Smooth muscle cell (in vitro differentiated cells): ENCODE results near the gene TRAPPC2L. TPM values are rescaled to one million over a fixed set of nuclear protein-coding genes. Genes with fewer than 3 reads are reported as not detected.

Experiments used
- DNase-seq: peaks from one replicate; lab custom pipeline; 2025; ENCODE audit not compliant: unreplicated experiment; lab: John Stamatoyannopoulos, UW
- H2AFZ ChIP-seq: fragments of 200-600 bp; sonication (generic); 2 replicates; pipeline ENCODE4 v1.6.0; 2016; ENCODE audit warnings: antibody characterized with exemption, low read depth, mild to moderate bottlenecking
- H3F3A ChIP-seq: fragments of 200-600 bp; sonication (generic); 2 replicates; pipeline ENCODE4 v1.6.0; 2017; ENCODE audit warnings: antibody characterized with exemption, low read depth
- H3K27ac ChIP-seq: fragments of 200-600 bp; sonication (generic); 2 replicates; pipeline ENCODE4 v1.5.1; 2016; ENCODE audit warnings: low read depth, mild to moderate bottlenecking
- H3K27me3 ChIP-seq: fragments of 200-600 bp; sonication (generic); 2 replicates; pipeline ENCODE4 v1.6.1; 2016; ENCODE audit warnings: low read depth, mild to moderate bottlenecking
- H3K36me3 ChIP-seq: fragments of 200-600 bp; sonication (generic); 2 replicates; pipeline ENCODE4 v1.5.1; 2016; ENCODE audit warnings: low read depth
- H3K4me1 ChIP-seq: fragments of 200-600 bp; sonication (generic); 2 replicates; pipeline ENCODE4 v1.5.1; 2016; ENCODE audit warnings: low read depth
- H3K4me2 ChIP-seq: fragments of 200-600 bp; sonication (generic); 2 replicates; pipeline ENCODE4 v1.6.0; 2016; ENCODE audit warnings: mild to moderate bottlenecking
- H3K4me3 ChIP-seq: fragments of 200-600 bp; sonication (generic); 2 replicates; pipeline ENCODE4 v1.5.1; 2016; ENCODE audit warnings: mild to moderate bottlenecking
- H3K79me2 ChIP-seq: fragments of 200-600 bp; sonication (generic); 2 replicates; pipeline ENCODE4 v1.6.0; 2016; ENCODE audit warnings: low read depth, mild to moderate bottlenecking
- H3K9ac ChIP-seq: fragments of 200-600 bp; sonication (generic); 2 replicates; pipeline ENCODE4 v1.6.0; 2016; ENCODE audit warnings: low read depth
- H3K9me3 ChIP-seq: fragments of 200-600 bp; sonication (generic); replicated peaks from 2 replicates; pipeline ENCODE4 v1.5.1; 2016; ENCODE audit warnings: low read depth
- H4K20me1 ChIP-seq: fragments of 200-600 bp; sonication (generic); 2 replicates; pipeline ENCODE4 v1.6.0; 2016; ENCODE audit warnings: low read depth
- WGBS: methylation state at CpG from one replicate; pipeline ENCODE4 v1.1.7; 2016; ENCODE audit warnings: low lambda C conversion rate; 5-methylcytosine and 5-hydroxymethylcytosine counted together
- polyA plus RNA-seq: library from polyadenylated mRNA; unstranded; fragments of >200 nt; fragmentation: Nextera tagmentation; extraction: Ambion mirVana; gene quantifications from 2 replicates; pipeline ENCODE4 v1.2.1, GENCODE V29; 2016
- total RNA-seq: library from RNA; depleted of rRNA; stranded (reverse); fragments of >200 nt; gene quantifications from 2 replicates; pipeline ENCODE4 v1.2.3, GENCODE V29; 2014
- TF ChIP-seq, protein P1 (sequence below): fragments of 200-600 bp; sonication (generic); IDR thresholded peaks from 2 replicates; pipeline ENCODE4 v1.5.1; 2017; ENCODE audit warnings: borderline replicate concordance, mild to moderate bottlenecking, antibody characterized with exemption; ENCODE audit not compliant: insufficient read depth, poor library complexity, severe bottlenecking

TRAPPC2L gene
- total and polyA plus RNA-seq, 2 experiments from 2014 or later, result 17.9 to 125 TPM

DNA sequence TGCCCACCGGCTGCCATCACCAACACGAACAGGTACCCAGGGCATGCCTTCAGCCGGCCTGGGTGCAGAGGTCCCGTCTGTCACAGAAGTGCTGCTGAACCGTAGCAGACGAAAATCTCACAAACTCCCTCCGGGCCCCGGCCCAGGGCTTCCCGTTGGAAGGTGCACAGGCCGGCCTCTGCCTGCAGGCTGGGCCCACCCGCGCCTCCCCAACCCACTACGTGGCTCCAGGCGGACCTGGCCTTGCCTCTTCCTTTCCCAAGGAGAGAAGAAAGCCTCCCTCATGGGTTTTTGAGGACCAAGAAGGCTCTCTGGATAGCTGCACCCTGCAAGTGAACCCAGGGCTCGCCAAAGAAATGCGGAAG lies 55.0 kb downstream of the TRAPPC2L start:
- Histone ChIP-seq H4K20me1 (no peaks in the 10 kb centered on the region), H3K79me2 (no peaks in the 10 kb centered on the region), H3K36me3 (no peaks in the 10 kb centered on the region), H3K27me3 (no peaks in the 10 kb centered on the region), H3K4me2 (no peak overlapping the region), H2AFZ (no peak overlapping the region), H3K4me1 (no peaks in the 10 kb centered on the region), H3F3A (no peaks in the 10 kb centered on the region), H3K9me3 (no peaks in the 10 kb centered on the region), H3K4me3 (no peak overlapping the region), H3K9ac (no peak overlapping the region), H3K27ac (no peak overlapping the region)
- TF ChIP-seq, protein P1, sequence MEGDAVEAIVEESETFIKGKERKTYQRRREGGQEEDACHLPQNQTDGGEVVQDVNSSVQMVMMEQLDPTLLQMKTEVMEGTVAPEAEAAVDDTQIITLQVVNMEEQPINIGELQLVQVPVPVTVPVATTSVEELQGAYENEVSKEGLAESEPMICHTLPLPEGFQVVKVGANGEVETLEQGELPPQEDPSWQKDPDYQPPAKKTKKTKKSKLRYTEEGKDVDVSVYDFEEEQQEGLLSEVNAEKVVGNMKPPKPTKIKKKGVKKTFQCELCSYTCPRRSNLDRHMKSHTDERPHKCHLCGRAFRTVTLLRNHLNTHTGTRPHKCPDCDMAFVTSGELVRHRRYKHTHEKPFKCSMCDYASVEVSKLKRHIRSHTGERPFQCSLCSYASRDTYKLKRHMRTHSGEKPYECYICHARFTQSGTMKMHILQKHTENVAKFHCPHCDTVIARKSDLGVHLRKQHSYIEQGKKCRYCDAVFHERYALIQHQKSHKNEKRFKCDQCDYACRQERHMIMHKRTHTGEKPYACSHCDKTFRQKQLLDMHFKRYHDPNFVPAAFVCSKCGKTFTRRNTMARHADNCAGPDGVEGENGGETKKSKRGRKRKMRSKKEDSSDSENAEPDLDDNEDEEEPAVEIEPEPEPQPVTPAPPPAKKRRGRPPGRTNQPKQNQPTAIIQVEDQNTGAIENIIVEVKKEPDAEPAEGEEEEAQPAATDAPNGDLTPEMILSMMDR, result no peak
- 93% methylated on average over 16 of the region's 16 CpGs for WGBS
- no peak for DNase-seq

Other genes with a start within 250 kb of the TRAPPC2L start
- not detected in 2 replicates for gene IL17C, start 218.6 kb upstream of the TRAPPC2L start, total RNA-seq
- not detected in 2 replicates for gene IL17C, start 218.6 kb upstream of the TRAPPC2L start, polyA plus RNA-seq
- gene CYBA, start 206.1 kb upstream of the TRAPPC2L start, total RNA-seq, result 158 and 181 TPM in 2 replicates
- 388 and 490 TPM in 2 replicates for gene CYBA, start 206.1 kb upstream of the TRAPPC2L start, polyA plus RNA-seq
- 25.7 and 46.1 TPM in 2 replicates for gene MVD, start 194.0 kb upstream of the TRAPPC2L start, total RNA-seq
- 85.9 and 113 TPM in 2 replicates for gene MVD, start 194.0 kb upstream of the TRAPPC2L start, polyA plus RNA-seq
- 0.22 and 0.81 TPM in 2 replicates for gene SNAI3, start 170.6 kb upstream of the TRAPPC2L start, total RNA-seq
- 1.4 and 3.3 TPM in 2 replicates for gene SNAI3, start 170.6 kb upstream of the TRAPPC2L start, polyA plus RNA-seq
- 6.5 and 10.1 TPM in 2 replicates for gene RNF166, start 150.7 kb upstream of the TRAPPC2L start, total RNA-seq
- 16.2 and 17.3 TPM in 2 replicates for gene RNF166, start 150.7 kb upstream of the TRAPPC2L start, polyA plus RNA-seq
- 5.8 and 6.6 TPM in 2 replicates for gene CTU2, start 150.6 kb upstream of the TRAPPC2L start, total RNA-seq
- gene CTU2, start 150.6 kb upstream of the TRAPPC2L start, polyA plus RNA-seq, result 16.4 and 21.3 TPM in 2 replicates
- 59.2 and 62.1 TPM in 2 replicates for gene PIEZO1, start 71.9 kb upstream of the TRAPPC2L start, total RNA-seq
- gene PIEZO1, start 71.9 kb upstream of the TRAPPC2L start, polyA plus RNA-seq, result 70.9 and 107 TPM in 2 replicates
- gene CDT1, start 53.3 kb upstream of the TRAPPC2L start, total RNA-seq, result 2.1 and 5.3 TPM in 2 replicates
- 9.0 and 13.3 TPM in 2 replicates for gene CDT1, start 53.3 kb upstream of the TRAPPC2L start, polyA plus RNA-seq
- gene APRT, start 45.2 kb upstream of the TRAPPC2L start, total RNA-seq, result 72.5 and 143 TPM in 2 replicates
- gene APRT, start 45.2 kb upstream of the TRAPPC2L start, polyA plus RNA-seq, result 200 and 216 TPM in 2 replicates
- gene GALNS, start 180 bp upstream of the TRAPPC2L start, total RNA-seq, result 13.4 and 20.8 TPM in 2 replicates
- 19.5 and 21.3 TPM in 2 replicates for gene GALNS, start 180 bp upstream of the TRAPPC2L start, polyA plus RNA-seq
- gene PABPN1L, start 9.5 kb downstream of the TRAPPC2L start, total RNA-seq, result not detected in 2 replicates
- 0.27 TPM in 1 of 2 replicates, not detected in the other for gene PABPN1L, start 9.5 kb downstream of the TRAPPC2L start, polyA plus RNA-seq
- 0.45 TPM in 1 of 2 replicates, not detected in the other for gene CBFA2T3, start 120.1 kb downstream of the TRAPPC2L start, total RNA-seq
- 0.25 and 0.87 TPM in 2 replicates for gene CBFA2T3, start 120.1 kb downstream of the TRAPPC2L start, polyA plus RNA-seq
- gene ACSF3, start 236.7 kb downstream of the TRAPPC2L start, total RNA-seq, result 13.6 and 15.1 TPM in 2 replicates
- gene ACSF3, start 236.7 kb downstream of the TRAPPC2L start, polyA plus RNA-seq, result 13.6 and 15.5 TPM in 2 replicates